ENCODE data around the gene TMTC2.

Gene TMTC2

DNA sequence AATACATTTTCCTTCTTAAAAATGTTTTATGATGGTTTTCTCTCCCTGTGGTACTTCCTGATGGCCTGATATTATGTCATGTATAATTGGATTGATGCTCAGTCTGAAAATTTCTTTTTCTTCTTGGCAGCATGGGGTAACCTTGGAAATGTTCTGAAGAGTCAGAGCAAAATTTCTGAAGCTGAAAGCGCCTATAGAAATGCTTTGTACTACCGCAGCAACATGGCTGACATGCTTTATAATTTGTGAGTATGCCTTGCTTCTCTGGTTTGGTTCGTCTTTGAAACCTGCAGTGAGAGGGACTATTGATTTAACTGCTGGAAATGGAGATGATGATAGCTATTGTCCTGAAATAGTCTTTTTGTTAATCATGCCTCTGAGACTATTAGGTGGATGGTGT is 243.6 kb downstream of the TMTC2 start:
- no peaks in the 10 kb centered on the region for H3K9me2 ChIP-seq (replicated peaks; ENCODE audit: insufficient read depth, low read length)
- H3K9me3 ChIP-seq (ENCODE audit: insufficient read depth, low read length), result no peaks in the 10 kb centered on the region
- no peaks in the 10 kb centered on the region for H3K27me3 ChIP-seq (ENCODE audit: low read length)
- no peak overlapping the region for H3K4me2 ChIP-seq (ENCODE audit: low read depth, low read length, poor library complexity, severe bottlenecking)
- no peak overlapping the region for H3K4me3 ChIP-seq (ENCODE audit: insufficient read depth, low read length, poor library complexity, severe bottlenecking)
- no peaks in the 10 kb centered on the region for H3F3A ChIP-seq (ENCODE audit: insufficient read depth)
- no peak overlapping the region for H3K27ac ChIP-seq (ENCODE audit: low read depth, low read length)
- TF ChIP-seq, protein P1, sequence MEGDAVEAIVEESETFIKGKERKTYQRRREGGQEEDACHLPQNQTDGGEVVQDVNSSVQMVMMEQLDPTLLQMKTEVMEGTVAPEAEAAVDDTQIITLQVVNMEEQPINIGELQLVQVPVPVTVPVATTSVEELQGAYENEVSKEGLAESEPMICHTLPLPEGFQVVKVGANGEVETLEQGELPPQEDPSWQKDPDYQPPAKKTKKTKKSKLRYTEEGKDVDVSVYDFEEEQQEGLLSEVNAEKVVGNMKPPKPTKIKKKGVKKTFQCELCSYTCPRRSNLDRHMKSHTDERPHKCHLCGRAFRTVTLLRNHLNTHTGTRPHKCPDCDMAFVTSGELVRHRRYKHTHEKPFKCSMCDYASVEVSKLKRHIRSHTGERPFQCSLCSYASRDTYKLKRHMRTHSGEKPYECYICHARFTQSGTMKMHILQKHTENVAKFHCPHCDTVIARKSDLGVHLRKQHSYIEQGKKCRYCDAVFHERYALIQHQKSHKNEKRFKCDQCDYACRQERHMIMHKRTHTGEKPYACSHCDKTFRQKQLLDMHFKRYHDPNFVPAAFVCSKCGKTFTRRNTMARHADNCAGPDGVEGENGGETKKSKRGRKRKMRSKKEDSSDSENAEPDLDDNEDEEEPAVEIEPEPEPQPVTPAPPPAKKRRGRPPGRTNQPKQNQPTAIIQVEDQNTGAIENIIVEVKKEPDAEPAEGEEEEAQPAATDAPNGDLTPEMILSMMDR (IDR thresholded peaks at IDR 0.05; ENCODE audit: insufficient read depth, low read length, poor library complexity, severe bottlenecking), result no peak
- TF ChIP-seq EZH2phosphoT487 (conservative IDR thresholded peaks at IDR 0.05; ENCODE audit: low read length), result no peak
- H4K20me1 ChIP-seq (ENCODE audit: low read depth, low read length), result no peaks in the 10 kb centered on the region
- H3K36me3 ChIP-seq (ENCODE audit: low read length), result no peaks in the 10 kb centered on the region
- no peak overlapping the region for H3K9ac ChIP-seq (ENCODE audit: low read length)
- H2AFZ ChIP-seq (ENCODE audit: low read depth, low read length, severe bottlenecking), result no peak overlapping the region
- H3K79me2 ChIP-seq (ENCODE audit: insufficient read depth, low read length), result no peaks in the 10 kb centered on the region

DNA sequence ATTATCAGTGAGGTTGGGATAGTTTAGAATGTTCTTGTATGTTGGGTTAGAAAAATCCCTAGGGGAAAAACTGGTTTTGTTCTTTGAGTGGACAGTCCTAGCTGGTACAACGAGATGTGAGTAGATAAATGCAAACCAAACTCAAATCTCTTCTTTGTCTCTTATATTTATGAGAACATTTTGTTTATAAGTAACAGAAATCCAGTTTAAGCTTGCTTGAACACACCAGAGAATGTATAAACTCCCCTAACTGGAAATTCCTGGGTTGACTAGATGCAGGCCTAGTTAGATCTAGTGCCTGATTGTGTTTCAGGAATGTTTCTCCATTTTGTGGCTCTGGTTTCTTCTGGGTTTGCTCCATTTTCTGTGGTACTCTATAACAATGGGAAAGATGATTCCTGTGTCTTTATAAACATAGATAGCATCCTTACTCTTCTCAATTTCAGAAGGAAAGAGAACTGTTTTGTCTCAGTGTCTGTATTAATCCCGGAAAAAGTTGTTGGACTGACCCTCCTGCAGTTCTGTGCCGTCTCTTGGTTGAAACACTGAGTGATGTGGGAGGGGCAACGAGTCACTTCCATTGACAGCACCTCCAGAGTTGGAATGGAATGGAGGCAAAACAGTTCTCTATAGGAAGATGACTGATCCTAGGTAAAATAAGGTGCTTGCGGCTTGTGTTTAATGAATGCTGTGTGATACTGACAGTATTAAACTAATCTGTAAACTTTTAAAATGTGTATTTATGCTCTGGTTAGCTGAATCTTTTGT is 244.8 kb downstream of the TMTC2 start:
- TF ChIP-seq EZH2phosphoT487 (conservative IDR thresholded peaks at IDR 0.05; ENCODE audit: low read length), result no peak
- TF ChIP-seq, protein P1 (IDR thresholded peaks at IDR 0.05; ENCODE audit: insufficient read depth, low read length, poor library complexity, severe bottlenecking), result no peak
- no peak overlapping the region for H2AFZ ChIP-seq (ENCODE audit: low read depth, low read length, severe bottlenecking)
- no peak overlapping the region for H3K4me3 ChIP-seq (ENCODE audit: insufficient read depth, low read length, poor library complexity, severe bottlenecking)
- no peak overlapping the region for H3K27ac ChIP-seq (ENCODE audit: low read depth, low read length)
- H3F3A ChIP-seq (ENCODE audit: insufficient read depth), result no peaks in the 10 kb centered on the region
- no peak overlapping the region for H3K9ac ChIP-seq (ENCODE audit: low read length)
- H3K9me3 ChIP-seq (ENCODE audit: insufficient read depth, low read length), result no peaks in the 10 kb centered on the region
- H3K4me2 ChIP-seq (ENCODE audit: low read depth, low read length, poor library complexity, severe bottlenecking), result no peak overlapping the region
- H4K20me1 ChIP-seq (ENCODE audit: low read depth, low read length), result no peaks in the 10 kb centered on the region
- H3K79me2 ChIP-seq (ENCODE audit: insufficient read depth, low read length), result no peaks in the 10 kb centered on the region
- no peaks in the 10 kb centered on the region for H3K27me3 ChIP-seq (ENCODE audit: low read length)
- no peaks in the 10 kb centered on the region for H3K9me2 ChIP-seq (replicated peaks; ENCODE audit: insufficient read depth, low read length)
- no peaks in the 10 kb centered on the region for H3K36me3 ChIP-seq (ENCODE audit: low read length)

DNA sequence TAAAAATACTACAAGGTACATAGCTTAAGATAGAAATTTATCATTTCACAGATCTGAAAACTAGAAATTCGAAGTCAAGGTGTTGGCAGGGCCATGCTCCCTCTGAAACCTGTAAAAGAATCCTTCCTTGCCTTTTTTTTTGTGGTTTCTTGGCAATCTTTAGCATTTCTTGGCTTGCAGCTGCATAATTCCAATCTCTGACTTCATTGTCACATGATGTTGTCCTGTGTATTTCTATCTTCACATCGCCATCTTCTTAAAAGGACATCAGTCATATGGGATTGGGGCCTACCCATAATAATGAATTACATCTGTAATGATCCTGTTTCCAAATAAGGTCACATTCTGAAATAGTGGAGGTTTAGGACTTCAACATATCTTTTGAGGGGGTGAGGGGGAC is 250.4 kb downstream of the TMTC2 start:
- Histone ChIP-seq H3K36me3 (ENCODE audit: low read length) (no peaks in the 10 kb centered on the region), H3K4me2 (ENCODE audit: low read depth, low read length, poor library complexity, severe bottlenecking) (no peak overlapping the region), H3K9me2 (replicated peaks; ENCODE audit: insufficient read depth, low read length) (no peaks in the 10 kb centered on the region), H4K20me1 (ENCODE audit: low read depth, low read length) (no peaks in the 10 kb centered on the region), H3K4me3 (ENCODE audit: insufficient read depth, low read length, poor library complexity, severe bottlenecking) (no peak overlapping the region), H3K27ac (ENCODE audit: low read depth, low read length) (no peak overlapping the region), H3F3A (ENCODE audit: insufficient read depth) (no peaks in the 10 kb centered on the region), H3K79me2 (ENCODE audit: insufficient read depth, low read length) (no peaks in the 10 kb centered on the region), H3K27me3 (ENCODE audit: low read length) (no peaks in the 10 kb centered on the region), H3K9ac (ENCODE audit: low read length) (no peak overlapping the region), H2AFZ (ENCODE audit: low read depth, low read length, severe bottlenecking) (no peak overlapping the region), H3K9me3 (ENCODE audit: insufficient read depth, low read length) (no peaks in the 10 kb centered on the region)
- TF ChIP-seq, protein P1 (IDR thresholded peaks at IDR 0.05; ENCODE audit: insufficient read depth, low read length, poor library complexity, severe bottlenecking), result no peak
- TF ChIP-seq EZH2phosphoT487 (conservative IDR thresholded peaks at IDR 0.05; ENCODE audit: low read length), result no peak

Measured in SU-DHL-6 (cell line).